CD8-positive, alpha-beta memory T cell (primary cell): ENCODE data around the gene IL10RB. TPM values are rescaled to one million over a fixed set of nuclear protein-coding genes. Genes with fewer than 3 reads are reported as not detected.
A peak's percentile ranks its signal among the peaks of the same experiment; 100 is the strongest.
"Not testable (repeated sequence)": the region's sequence is repeated elsewhere in the genome, so short reads cannot be mapped to it uniquely, and the experiment has no call there.

Experiments
- CTCF ChIA-PET: fragments of 350-600 bp; sonication (Branson Sonifier 250); formaldehyde crosslinking; loops from one replicate; lab custom pipeline; 2021; ENCODE audit warnings: antibody characterized with exemption; lab: Charles Lee
- POLR2A ChIA-PET: fragments of 350-600 bp; sonication (Branson Sonifier 250); formaldehyde crosslinking; loops from one replicate; lab custom pipeline; 2021; ENCODE audit warnings: antibody characterized with exemption; lab: Charles Lee
- DNase-seq, 5 donors: peaks; one replicate each; pipeline versions ENCODE4 v3.0.0 to v3.0.0-alpha.2; 2020 to 2022; ENCODE audit warnings: mixed read lengths in 1 of 5
- H3K27ac ChIP-seq: one replicate; pipeline ENCODE4 v1.7.0; 2013; ENCODE audit warnings: low read depth, mild to moderate bottlenecking, low read length, moderate library complexity
- H3K27me3 ChIP-seq: 2 replicates; pipeline ENCODE4 v1.7.0; 2013; ENCODE audit warnings: low read length, mild to moderate bottlenecking; ENCODE audit not compliant: insufficient read depth, poor library complexity, severe bottlenecking
- H3K36me3 ChIP-seq: 2 replicates; pipeline ENCODE4 v1.7.0; 2013; ENCODE audit warnings: mild to moderate bottlenecking, low read length, moderate library complexity; ENCODE audit not compliant: insufficient read depth
- H3K4me1 ChIP-seq: 2 replicates; pipeline ENCODE4 v1.7.0; 2013; ENCODE audit warnings: mild to moderate bottlenecking, low read length, moderate library complexity; ENCODE audit not compliant: insufficient read depth
- H3K4me3 ChIP-seq: 2 replicates; pipeline ENCODE4 v1.7.0; 2013; ENCODE audit warnings: mild to moderate bottlenecking, low read length
- H3K9me3 ChIP-seq: 2 replicates; pipeline ENCODE4 v1.7.0; 2013; ENCODE audit warnings: mild to moderate bottlenecking, low read length
- H3K27ac Mint-ChIP-seq, 8 donors: one replicate each; pipeline ENCODE4 v1.8.0; 2020 to 2021; ENCODE audit warnings: mixed read lengths in 8 of 8, mild to moderate bottlenecking in 6 of 8, inconsistent platforms in 3 of 8, moderate library complexity in 3 of 8
- H3K27me3 Mint-ChIP-seq, 2 donors: one replicate each; pipeline ENCODE4 v1.8.0; 2020 to 2021; ENCODE audit warnings: mixed read lengths in 2 of 2, mild to moderate bottlenecking in 1 of 2, moderate library complexity in 1 of 2
- H3K36me3 Mint-ChIP-seq, 3 donors: one replicate each; pipeline ENCODE4 v1.8.0; 2020 to 2021; ENCODE audit warnings: mixed read lengths in 3 of 3, inconsistent platforms in 1 of 3, mild to moderate bottlenecking in 1 of 3
- H3K4me1 Mint-ChIP-seq, 3 donors: one replicate each; pipeline ENCODE4 v1.8.0; 2020 to 2021; ENCODE audit warnings: mixed read lengths in 3 of 3, inconsistent platforms in 1 of 3, mild to moderate bottlenecking in 1 of 3
- H3K4me3 Mint-ChIP-seq, 7 donors: one replicate each; pipeline ENCODE4 v1.8.0; 2020 to 2021; ENCODE audit warnings: mixed read lengths in 7 of 7, mild to moderate bottlenecking in 6 of 7, moderate library complexity in 4 of 7, inconsistent platforms in 2 of 7
- H3K9me3 Mint-ChIP-seq, 5 donors: one replicate each; pipeline ENCODE4 v1.8.0; 2020 to 2022; ENCODE audit warnings: mixed read lengths in 5 of 5, mild to moderate bottlenecking in 3 of 5, moderate library complexity in 2 of 5, inconsistent platforms in 1 of 5
- polyA plus RNA-seq: library from polyadenylated mRNA; unstranded; fragments of 300-500 nt; fragmentation: Illumina TruSeq; gene quantifications from one replicate; pipeline ENCODE4 v1.2.3, GENCODE V29; 2021
- total RNA-seq, 2 experiments: library from RNA; stranded (reverse); gene quantifications; one replicate each; pipeline ENCODE4 v1.2.3, GENCODE V29; 2021

The IL10RB gene
- total and polyA plus RNA-seq, 3 experiments from 2014 or later: 23.4 to 51.4 (median 25.3) TPM

- Histone ChIP-seq H3K4me1 (peaks cover 41% of the 10 kb centered on the region), H3K4me3 (no peak overlapping the region), H3K9me3 (no peaks in the 10 kb centered on the region), H3K27ac (no peak overlapping the region), H3K27me3 (no peaks in the 10 kb centered on the region), H3K36me3 (peaks cover 79% of the 10 kb centered on the region)
- Mint-ChIP-seq H3K36me3 (peaks cover 21 to 97% (median 54%) of the 10 kb centered on the region in 3 donors), H3K9me3 (no peaks in the 10 kb centered on the region), H3K4me1 (peaks cover 48 to 72% (median 63%) of the 10 kb centered on the region in 3 donors), H3K4me3 (peak overlapping the region in 2 of 7 donors; percentile 6 to 48), H3K27me3 (no peaks in the 10 kb centered on the region), H3K27ac (peak overlapping the region; percentile 13 to 94 (median 79))
- CTCF ChIA-PET: interaction anchor here (0.7 kb wide), 1 partner anchor 476 kb away, joined by 3 read pairs; no protein-coding TSS in a partner anchor
- POLR2A ChIA-PET: interaction anchor here (0.7 to 1.5 kb wide), 3 partner anchors 10 to 18 kb away, joined by 3 to 9 read pairs (median 5); no protein-coding TSS in a partner anchor
- DNase-seq: no peak
These were observed 16.7 kb upstream of the IL10RB start for GRCh38 chr21:33249331-33250002.

GRCh38 chr21:33251119-33251518, 15.0 kb upstream of the IL10RB start:
- CTCF ChIA-PET: no interaction called here
- no peaks in the 10 kb centered on the region for H3K9me3 Mint-ChIP-seq
- POLR2A ChIA-PET: no interaction called here

GRCh38 chr21:33253382-33253781, 12.8 kb upstream of the IL10RB start:
- Mint-ChIP-seq H3K27ac (peak overlapping the region in 5 of 8 donors; percentile 42 to 89 (median 76)), H3K4me1 (peaks cover 35 to 64% (median 55%) of the 10 kb centered on the region in 3 donors), H3K36me3 (peaks cover 34 to 99% (median 54%) of the 10 kb centered on the region in 3 donors)
- POLR2A ChIA-PET, H3K4me3 ChIP-seq, H3K27me3 ChIP-seq, H3K9me3 Mint-ChIP-seq, H3K9me3 ChIP-seq, DNase-seq, H3K27ac ChIP-seq, H3K4me3 Mint-ChIP-seq, CTCF ChIA-PET, H3K27me3 Mint-ChIP-seq: not testable (repeated sequence)
- Histone ChIP-seq H3K4me1 (peaks cover 13% of the 10 kb centered on the region), H3K36me3 (peaks cover 81% of the 10 kb centered on the region)

More at GRCh38 chr21:33251119-33251518, 15.0 kb upstream of the IL10RB start:
- H3K4me1 Mint-ChIP-seq: peaks cover 47 to 73% (median 64%) of the 10 kb centered on the region in 3 donors
- no peak overlapping the region for H3K4me3 Mint-ChIP-seq
- no peak overlapping the region for H3K27ac ChIP-seq
- no peaks in the 10 kb centered on the region for H3K27me3 ChIP-seq
- H3K27me3 Mint-ChIP-seq: no peaks in the 10 kb centered on the region
- peak overlapping the region in 5 of 8 donors; percentile 5 to 97 (median 38) for H3K27ac Mint-ChIP-seq
- no peak for DNase-seq
- H3K4me1 ChIP-seq: peaks cover 30% of the 10 kb centered on the region
- H3K9me3 ChIP-seq: no peaks in the 10 kb centered on the region
- no peak overlapping the region for H3K4me3 ChIP-seq
- peaks cover 78% of the 10 kb centered on the region for H3K36me3 ChIP-seq
- H3K36me3 Mint-ChIP-seq: peaks cover 24 to 99% (median 52%) of the 10 kb centered on the region in 3 donors

- Histone ChIP-seq H3K4me3 (no peak overlapping the region), H3K27me3 (no peaks in the 10 kb centered on the region), H3K27ac (no peak overlapping the region), H3K4me1 (peaks cover 4% of the 10 kb centered on the region), H3K9me3 (no peaks in the 10 kb centered on the region), H3K36me3 (peaks cover 68% of the 10 kb centered on the region)
- CTCF ChIA-PET: interaction anchor here (0.9 kb wide), 1 partner anchor 100 kb away, joined by 3 read pairs; no protein-coding TSS in a partner anchor
- peaks cover 37 to 64% (median 56%) of the 10 kb centered on the region in 3 donors for H3K4me1 Mint-ChIP-seq
- H3K4me3 Mint-ChIP-seq: no peak overlapping the region
- POLR2A ChIA-PET: no interaction called here
- peaks cover 0 to 4% (median 0%) of the 10 kb centered on the region in 5 donors for H3K9me3 Mint-ChIP-seq
- H3K27ac Mint-ChIP-seq: peak overlapping the region in 6 of 8 donors; percentile 10 to 86 (median 42)
- no peak for DNase-seq
- no peaks in the 10 kb centered on the region for H3K27me3 Mint-ChIP-seq
- H3K36me3 Mint-ChIP-seq: peaks cover 38 to 98% (median 48%) of the 10 kb centered on the region in 3 donors
These were observed 11.4 kb upstream of the IL10RB start for GRCh38 chr21:33254766-33255165.

- ChIA-PET CTCF (interaction anchor here (0.9 kb wide), 1 partner anchor 99 kb away, joined by 3 read pairs; no protein-coding TSS in a partner anchor), POLR2A (no interaction called here)
- H3K9me3 ChIP-seq: no peaks in the 10 kb centered on the region
- Mint-ChIP-seq H3K9me3 (peaks cover 0 to 4% (median 0%) of the 10 kb centered on the region in 5 donors), H3K4me3 (no peak overlapping the region), H3K27ac (peak overlapping the region in 7 of 8 donors; percentile 23 to 86 (median 51)), H3K4me1 (peaks cover 38 to 66% (median 56%) of the 10 kb centered on the region in 3 donors), H3K36me3 (peaks cover 38 to 95% (median 47%) of the 10 kb centered on the region in 3 donors), H3K27me3 (no peaks in the 10 kb centered on the region)
- H3K36me3 ChIP-seq: peaks cover 62% of the 10 kb centered on the region
- no peak overlapping the region for H3K4me3 ChIP-seq
- no peaks in the 10 kb centered on the region for H3K27me3 ChIP-seq
- H3K4me1 ChIP-seq: peaks cover 10% of the 10 kb centered on the region
- H3K27ac ChIP-seq: no peak overlapping the region
- no peak for DNase-seq
These were observed 10.8 kb upstream of the IL10RB start for GRCh38 chr21:33255404-33255803.

GRCh38 chr21:33256019-33256418, 10.1 kb upstream of the IL10RB start:
- POLR2A ChIA-PET: no interaction called here
- Histone ChIP-seq H3K27ac (no peak overlapping the region), H3K4me3 (no peak overlapping the region), H3K36me3 (peaks cover 58% of the 10 kb centered on the region), H3K4me1 (peaks cover 14% of the 10 kb centered on the region), H3K9me3 (no peaks in the 10 kb centered on the region), H3K27me3 (no peaks in the 10 kb centered on the region)
- peaks cover 36 to 89% (median 42%) of the 10 kb centered on the region in 3 donors for H3K36me3 Mint-ChIP-seq
- no peak for DNase-seq
- peak overlapping the region in 5 of 8 donors; percentile 27 to 92 (median 45) for H3K27ac Mint-ChIP-seq
- peaks cover 0 to 4% (median 0%) of the 10 kb centered on the region in 5 donors for H3K9me3 Mint-ChIP-seq
- H3K27me3 Mint-ChIP-seq: no peaks in the 10 kb centered on the region
- CTCF ChIA-PET: no interaction called here
- no peak overlapping the region for H3K4me3 Mint-ChIP-seq
- H3K4me1 Mint-ChIP-seq: peaks cover 39 to 64% (median 58%) of the 10 kb centered on the region in 3 donors

- Histone ChIP-seq H3K27me3 (no peaks in the 10 kb centered on the region), H3K4me1 (peaks cover 25% of the 10 kb centered on the region), H3K4me3 (no peak overlapping the region), H3K27ac (no peak overlapping the region), H3K9me3 (no peaks in the 10 kb centered on the region), H3K36me3 (peaks cover 51% of the 10 kb centered on the region)
- peaks cover 39 to 68% (median 67%) of the 10 kb centered on the region in 3 donors for H3K4me1 Mint-ChIP-seq
- peaks cover 30 to 79% (median 38%) of the 10 kb centered on the region in 3 donors for H3K36me3 Mint-ChIP-seq
- peak overlapping the region in 5 of 8 donors; percentile 12 to 92 (median 43) for H3K27ac Mint-ChIP-seq
- peaks cover 0 to 4% (median 0%) of the 10 kb centered on the region in 5 donors for H3K9me3 Mint-ChIP-seq
- no peaks in the 10 kb centered on the region for H3K27me3 Mint-ChIP-seq
- no peak for DNase-seq
- ChIA-PET CTCF (no interaction called here), POLR2A (no interaction called here)
- no peak overlapping the region for H3K4me3 Mint-ChIP-seq
These were observed 8.9 kb upstream of the IL10RB start for GRCh38 chr21:33257094-33257803.
